GM12864 (cell line): ENCODE measurements around the gene FBXL3.

Source experiments
- DNase-seq: peaks from one replicate; pipeline ENCODE4 v3.0.0-alpha.2; 2011; ENCODE audit warnings: low read depth
- H3K4me3 ChIP-seq: 2 replicates; pipeline ENCODE4 v1.5.1; 2011; ENCODE audit warnings: mild to moderate bottlenecking, low read depth, low read length, control low read depth
- TF ChIP-seq, protein P1 (sequence below): IDR thresholded peaks from 2 replicates; pipeline ENCODE4 v1.5.1; 2011; ENCODE audit warnings: low read depth, mild to moderate bottlenecking, moderate library complexity, low read length, control low read depth, inconsistent platforms; ENCODE audit errors: missing control alignments

FBXL3 gene

GRCh38 chr13:76974618-76974975, 52.4 kb downstream of the FBXL3 start:
- TF ChIP-seq, protein P1, sequence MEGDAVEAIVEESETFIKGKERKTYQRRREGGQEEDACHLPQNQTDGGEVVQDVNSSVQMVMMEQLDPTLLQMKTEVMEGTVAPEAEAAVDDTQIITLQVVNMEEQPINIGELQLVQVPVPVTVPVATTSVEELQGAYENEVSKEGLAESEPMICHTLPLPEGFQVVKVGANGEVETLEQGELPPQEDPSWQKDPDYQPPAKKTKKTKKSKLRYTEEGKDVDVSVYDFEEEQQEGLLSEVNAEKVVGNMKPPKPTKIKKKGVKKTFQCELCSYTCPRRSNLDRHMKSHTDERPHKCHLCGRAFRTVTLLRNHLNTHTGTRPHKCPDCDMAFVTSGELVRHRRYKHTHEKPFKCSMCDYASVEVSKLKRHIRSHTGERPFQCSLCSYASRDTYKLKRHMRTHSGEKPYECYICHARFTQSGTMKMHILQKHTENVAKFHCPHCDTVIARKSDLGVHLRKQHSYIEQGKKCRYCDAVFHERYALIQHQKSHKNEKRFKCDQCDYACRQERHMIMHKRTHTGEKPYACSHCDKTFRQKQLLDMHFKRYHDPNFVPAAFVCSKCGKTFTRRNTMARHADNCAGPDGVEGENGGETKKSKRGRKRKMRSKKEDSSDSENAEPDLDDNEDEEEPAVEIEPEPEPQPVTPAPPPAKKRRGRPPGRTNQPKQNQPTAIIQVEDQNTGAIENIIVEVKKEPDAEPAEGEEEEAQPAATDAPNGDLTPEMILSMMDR, result no peak
- DNase-seq, result no peak

GRCh38 chr13:76973920-76974617, 52.9 kb downstream of the FBXL3 start:
- DNase-seq, result no peak
- no peak overlapping the region for H3K4me3 ChIP-seq
- TF ChIP-seq, protein P1, result no peak

More at GRCh38 chr13:76974618-76974975, 52.4 kb downstream of the FBXL3 start:
- H3K4me3 ChIP-seq, result no peak overlapping the region

- DNase-seq, result no peak
- H3K4me3 ChIP-seq, result no peak overlapping the region
- TF ChIP-seq, protein P1, result no peak
Measured at GRCh38 chr13:76971851-76972829, 54.8 kb downstream of the FBXL3 start.

- DNase-seq, result no peak
- no peak overlapping the region for H3K4me3 ChIP-seq
Measured at GRCh38 chr13:76971215-76971614, 55.7 kb downstream of the FBXL3 start.

GRCh38 chr13:76969488-76970365, 57.2 kb downstream of the FBXL3 start:
- TF ChIP-seq, protein P1, result no peak
- H3K4me3 ChIP-seq, result no peak overlapping the region
- DNase-seq, result no peak

More at GRCh38 chr13:76971215-76971614, 55.7 kb downstream of the FBXL3 start:
- TF ChIP-seq, protein P1, result no peak

DNA sequence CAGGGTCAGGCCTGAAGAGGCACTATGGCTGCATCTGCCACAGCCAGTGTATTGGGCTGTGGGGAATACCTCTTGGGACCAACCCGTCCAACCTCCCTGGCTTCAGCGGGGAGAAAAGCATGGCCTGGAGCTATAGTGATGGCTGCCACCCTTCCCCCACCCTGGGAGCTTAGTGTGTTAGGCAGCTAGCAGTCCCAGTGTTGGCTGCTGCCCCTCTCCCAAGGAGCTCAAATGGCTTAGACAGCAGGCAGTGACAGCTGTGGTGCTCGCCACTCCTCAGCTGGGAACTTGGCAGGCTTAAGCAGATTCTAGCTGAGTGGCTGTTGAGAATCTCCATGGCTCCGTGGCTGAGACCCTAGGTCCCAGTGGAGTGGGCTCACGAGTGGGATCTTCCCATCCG, 58.9 kb downstream of the FBXL3 start:
- no peak overlapping the region for H3K4me3 ChIP-seq
- no peak for DNase-seq
- TF ChIP-seq, protein P1, result no peak
